Hepatocyte (in vitro differentiated cells): ENCODE data around the gene S100A6. TPM values are rescaled to one million over a fixed set of nuclear protein-coding genes. Genes with fewer than 3 reads are reported as not detected.
"Not testable (repeated sequence)": the region's sequence is repeated elsewhere in the genome, so short reads cannot be mapped to it uniquely, and the experiment has no call there.

Experiments used
- DNase-seq: peaks from one replicate; pipeline ENCODE4 v3.0.0-alpha.2; 2016; ENCODE audit warnings: low spot score
- H2AFZ ChIP-seq: fragments of 200-600 bp; sonication (generic); 2 replicates; pipeline ENCODE4 v1.6.0; 2016; ENCODE audit warnings: antibody characterized with exemption, mild to moderate bottlenecking
- H3K27ac ChIP-seq: fragments of 200-600 bp; sonication (generic); 2 replicates; pipeline ENCODE4 v1.5.1; 2016; ENCODE audit warnings: mild to moderate bottlenecking
- H3K27me3 ChIP-seq: fragments of 200-600 bp; sonication (generic); 2 replicates; pipeline ENCODE4 v1.6.1; 2016
- H3K36me3 ChIP-seq: fragments of 200-600 bp; sonication (generic); replicated peaks from 2 replicates; pipeline ENCODE4 v1.5.1; 2016; ENCODE audit warnings: low read depth; ENCODE audit not compliant: insufficient read depth
- H3K4me1 ChIP-seq: fragments of 200-600 bp; sonication (generic); 2 replicates; pipeline ENCODE4 v1.5.1; 2016; ENCODE audit warnings: mild to moderate bottlenecking, moderate library complexity; ENCODE audit not compliant: insufficient read depth
- H3K4me2 ChIP-seq: fragments of 200-600 bp; sonication (generic); 2 replicates; pipeline ENCODE4 v1.6.0; 2016
- H3K4me3 ChIP-seq: fragments of 200-600 bp; sonication (generic); 2 replicates; pipeline ENCODE4 v1.5.1; 2016; ENCODE audit warnings: mild to moderate bottlenecking
- H3K79me2 ChIP-seq: fragments of 200-600 bp; sonication (generic); 2 replicates; pipeline ENCODE4 v1.6.0; 2017; ENCODE audit warnings: mild to moderate bottlenecking
- H3K9me2 ChIP-seq: fragments of 200-600 bp; sonication (generic); replicated peaks from 2 replicates; pipeline ENCODE4 v1.6.0; 2017; ENCODE audit warnings: mild to moderate bottlenecking; ENCODE audit not compliant: insufficient read depth
- H3K9me3 ChIP-seq: fragments of 200-600 bp; sonication (generic); 2 replicates; pipeline ENCODE4 v1.5.1; 2016; ENCODE audit warnings: low read depth, mild to moderate bottlenecking
- H4K20me1 ChIP-seq: fragments of 200-600 bp; sonication (generic); 2 replicates; pipeline ENCODE4 v1.6.0; 2016; ENCODE audit warnings: mild to moderate bottlenecking; ENCODE audit not compliant: insufficient read depth, poor library complexity, severe bottlenecking
- EZH2 ChIP-seq: fragments of 200-600 bp; sonication (generic); IDR thresholded peaks from 2 replicates; pipeline ENCODE4 v1.6.1; 2016; ENCODE audit warnings: antibody characterized with exemption, mild to moderate bottlenecking, borderline replicate concordance
- EZH2phosphoT487 ChIP-seq: fragments of 200-600 bp; sonication (generic); IDR thresholded peaks from one replicate; pipeline ENCODE4 v1.6.1; 2018; ENCODE audit warnings: antibody characterized with exemption, mild to moderate bottlenecking, low read depth, moderate library complexity; ENCODE audit not compliant: unreplicated experiment, severe bottlenecking
- WGBS: methylation state at CpG from one replicate; pipeline ENCODE4 v1.1.6; 2016; ENCODE audit warnings: low lambda C conversion rate; ENCODE audit errors: missing lambda C conversion rate; 5-methylcytosine and 5-hydroxymethylcytosine counted together
- polyA plus RNA-seq: library from polyadenylated mRNA; unstranded; fragments of >200 nt; fragmentation: Nextera tagmentation; extraction: Ambion mirVana; gene quantifications from 2 replicates; pipeline ENCODE4 v1.2.1, GENCODE V29; 2016
- total RNA-seq: library from RNA; depleted of rRNA; stranded (reverse); fragments of >200 nt; gene quantifications from 2 replicates; pipeline ENCODE4 v1.2.3, GENCODE V29; 2014
- TF ChIP-seq, protein P1 (sequence below): fragments of 200-600 bp; sonication (generic); IDR thresholded peaks from 2 replicates; pipeline ENCODE4 v1.5.1; 2016; ENCODE audit warnings: antibody characterized with exemption, mild to moderate bottlenecking; ENCODE audit not compliant: poor library complexity

S100A6 gene
- total and polyA plus RNA-seq, 2 experiments from 2014 or later: 173 to 657 TPM

DNA sequence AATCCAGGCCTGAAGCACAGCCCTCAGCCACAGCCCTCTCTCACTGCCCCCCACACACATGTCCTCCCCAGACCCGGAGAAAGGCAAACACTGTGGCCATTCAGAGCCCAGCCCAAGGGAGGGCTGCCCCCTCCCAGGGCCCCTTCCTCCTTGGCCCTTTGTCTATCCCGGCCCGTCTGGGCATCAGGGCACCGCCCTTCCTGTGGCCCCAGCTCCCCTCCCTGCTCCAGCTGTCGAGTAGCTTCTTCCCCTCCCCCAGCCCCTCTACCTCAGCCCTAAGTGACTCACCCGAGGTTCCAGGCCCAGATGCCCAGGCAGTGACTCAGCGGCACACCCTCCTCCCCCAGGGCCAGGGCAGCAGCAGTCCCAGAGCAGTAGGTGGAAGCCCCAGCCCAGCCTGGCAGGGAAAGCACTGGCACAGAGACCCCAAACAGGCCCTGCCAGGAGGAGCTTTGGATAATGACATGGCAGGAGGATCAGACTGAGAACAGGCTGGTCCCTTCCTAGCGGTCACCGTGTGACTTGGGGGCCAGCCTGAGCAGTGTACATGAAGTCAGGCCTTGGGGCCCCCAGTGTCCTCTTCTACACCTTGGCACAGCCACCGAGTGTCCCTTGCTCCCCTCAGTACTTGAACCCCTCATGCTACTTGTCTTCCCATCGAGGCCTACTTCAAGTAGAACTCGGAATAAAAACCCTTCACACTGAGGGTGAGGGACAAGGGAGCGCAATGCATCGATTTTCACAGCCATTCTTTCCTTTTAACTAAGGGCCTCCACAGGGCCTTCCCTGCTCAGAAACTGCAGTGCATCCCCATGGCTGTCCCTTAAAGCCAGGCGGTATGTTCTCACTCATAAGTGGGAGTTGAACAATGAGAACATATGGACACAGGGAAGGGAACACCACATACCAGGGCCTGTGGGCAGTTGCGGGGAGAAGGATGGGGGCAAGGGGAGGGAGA, 30.9 kb upstream of the S100A6 start:
- H3K9me3 ChIP-seq: no peaks in the 10 kb centered on the region
- no peaks in the 10 kb centered on the region for H3K27me3 ChIP-seq
- peak overlapping the region; percentile 57 for H3K4me2 ChIP-seq
- H3K79me2 ChIP-seq: no peaks in the 10 kb centered on the region
- peak overlapping the region; percentile 100 for H3K27ac ChIP-seq
- H4K20me1 ChIP-seq: no peaks in the 10 kb centered on the region
- peak; percentile 97 for DNase-seq
- H3K4me3 ChIP-seq: no peak overlapping the region
- H3K36me3 ChIP-seq: no peaks in the 10 kb centered on the region
- H2AFZ ChIP-seq: peak overlapping the region; percentile 55
- 55% methylated on average over 15 of the region's 16 CpGs for WGBS
- H3K4me1 ChIP-seq: peaks cover 31% of the 10 kb centered on the region
- no peaks in the 10 kb centered on the region for H3K9me2 ChIP-seq
- TF ChIP-seq EZH2phosphoT487: no peak

DNA sequence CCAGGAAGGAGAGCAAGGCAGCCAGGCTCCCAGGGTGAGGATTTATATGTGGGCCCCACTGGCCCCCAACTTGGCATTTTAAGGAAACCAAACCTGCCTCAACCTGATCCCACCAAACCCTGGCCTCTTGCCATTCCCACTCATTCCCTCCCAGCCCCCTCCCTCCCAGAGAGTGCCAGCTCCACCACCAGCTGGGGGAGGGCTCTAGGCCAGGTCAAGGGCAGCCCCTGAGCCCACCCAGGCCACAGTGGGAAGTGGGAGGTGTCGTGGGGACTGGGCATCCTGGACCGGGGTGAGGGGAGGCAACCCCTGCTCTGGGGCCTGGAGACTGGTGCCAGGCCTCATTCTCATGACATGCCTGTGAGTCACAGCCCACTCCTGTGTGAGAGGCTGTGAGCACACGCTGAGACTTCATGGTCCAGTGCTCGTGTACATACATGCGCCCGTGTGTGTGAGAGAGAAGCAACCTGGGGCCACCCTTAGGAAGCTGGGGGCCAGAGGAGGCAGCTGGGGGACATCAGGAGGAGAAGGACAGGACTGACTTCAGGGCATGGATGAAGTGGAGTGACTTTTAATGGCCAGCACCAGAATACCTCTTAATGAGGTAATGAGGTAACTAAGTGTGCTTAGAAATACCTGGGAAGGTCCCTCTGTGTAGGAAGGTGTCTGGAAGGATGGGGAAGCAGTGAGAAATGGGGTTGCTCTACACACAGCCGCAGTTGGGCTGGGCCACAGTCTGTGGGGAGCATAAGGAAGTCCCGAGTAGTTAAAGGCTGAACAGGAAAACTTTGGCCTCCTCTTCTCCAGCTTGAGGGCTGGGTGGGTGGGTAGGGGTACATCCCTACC, 30.0 kb upstream of the S100A6 start, which contains the start of gene S100A2:
Gene S100A2 (minus strand): TSS at position 316 of the 846 bp plus-strand sequence. CDS start 1,967 bp downstream, outside the sequence.
- peak within 1 kb of the TSS; percentile 57 for H3K4me2 ChIP-seq

DNA sequence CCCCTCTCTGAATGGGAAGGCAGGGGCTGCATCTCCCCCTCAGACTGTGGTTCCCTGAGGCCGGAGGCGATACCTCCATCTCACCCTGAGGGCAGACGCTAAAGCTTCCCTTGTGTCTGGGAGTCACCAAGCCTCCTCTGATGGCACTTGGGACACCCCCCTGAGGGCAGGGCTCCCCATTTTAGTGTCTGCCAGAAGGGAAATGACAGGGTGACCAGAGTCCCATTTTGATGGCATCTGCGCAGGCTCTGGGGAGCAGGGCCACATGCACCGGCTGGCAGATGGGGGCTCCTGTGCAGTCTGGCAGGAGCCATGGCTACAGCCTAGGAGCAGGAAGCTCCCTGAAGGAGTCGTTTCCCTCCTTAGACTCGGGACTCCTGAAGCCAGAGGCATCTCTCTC, 28.2 kb upstream of the S100A6 start:
- no peaks in the 10 kb centered on the region for H4K20me1 ChIP-seq
- no peak for DNase-seq
- H3K4me3 ChIP-seq: no peak overlapping the region
- H3K9me3 ChIP-seq: no peaks in the 10 kb centered on the region
- H3K4me2 ChIP-seq: no peak overlapping the region
- 92% methylated on average over 7 of the region's 7 CpGs for WGBS
- TF ChIP-seq, protein P1, sequence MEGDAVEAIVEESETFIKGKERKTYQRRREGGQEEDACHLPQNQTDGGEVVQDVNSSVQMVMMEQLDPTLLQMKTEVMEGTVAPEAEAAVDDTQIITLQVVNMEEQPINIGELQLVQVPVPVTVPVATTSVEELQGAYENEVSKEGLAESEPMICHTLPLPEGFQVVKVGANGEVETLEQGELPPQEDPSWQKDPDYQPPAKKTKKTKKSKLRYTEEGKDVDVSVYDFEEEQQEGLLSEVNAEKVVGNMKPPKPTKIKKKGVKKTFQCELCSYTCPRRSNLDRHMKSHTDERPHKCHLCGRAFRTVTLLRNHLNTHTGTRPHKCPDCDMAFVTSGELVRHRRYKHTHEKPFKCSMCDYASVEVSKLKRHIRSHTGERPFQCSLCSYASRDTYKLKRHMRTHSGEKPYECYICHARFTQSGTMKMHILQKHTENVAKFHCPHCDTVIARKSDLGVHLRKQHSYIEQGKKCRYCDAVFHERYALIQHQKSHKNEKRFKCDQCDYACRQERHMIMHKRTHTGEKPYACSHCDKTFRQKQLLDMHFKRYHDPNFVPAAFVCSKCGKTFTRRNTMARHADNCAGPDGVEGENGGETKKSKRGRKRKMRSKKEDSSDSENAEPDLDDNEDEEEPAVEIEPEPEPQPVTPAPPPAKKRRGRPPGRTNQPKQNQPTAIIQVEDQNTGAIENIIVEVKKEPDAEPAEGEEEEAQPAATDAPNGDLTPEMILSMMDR: no peak
- TF ChIP-seq EZH2phosphoT487 (no peak), EZH2 (no peak)
- no peaks in the 10 kb centered on the region for H3K27me3 ChIP-seq
- peaks cover 31% of the 10 kb centered on the region for H3K4me1 ChIP-seq
- H3K79me2 ChIP-seq: no peaks in the 10 kb centered on the region
- no peak overlapping the region for H3K27ac ChIP-seq
- no peaks in the 10 kb centered on the region for H3K36me3 ChIP-seq
- H3K9me2 ChIP-seq: no peaks in the 10 kb centered on the region
- H2AFZ ChIP-seq: no peak overlapping the region

More for the DNA sequence above, 30.0 kb upstream of the S100A6 start, which contains the start of gene S100A2:
- H3K9me2 ChIP-seq: no peaks in the 10 kb centered on the region
- H3K27me3 ChIP-seq: no peaks in the 10 kb centered on the region
- peak; percentile 79 for DNase-seq
- 61% methylated on average over 8 of the region's 8 CpGs for WGBS
- H3K9me3 ChIP-seq: no peaks in the 10 kb centered on the region
- peak within 1 kb of the TSS; percentile 100 for H3K27ac ChIP-seq
- no peaks in the 10 kb centered on the region for H3K36me3 ChIP-seq
- no peaks in the 10 kb centered on the region for H3K79me2 ChIP-seq
- H3K4me1 ChIP-seq: peaks cover 31% of the 10 kb centered on the region
- peak within 1 kb of the TSS; percentile 55 for H2AFZ ChIP-seq
- TF ChIP-seq, protein P1: no peak
- no peak for TF ChIP-seq EZH2phosphoT487
- no peaks in the 10 kb centered on the region for H4K20me1 ChIP-seq
- no peak within 1 kb of the TSS for H3K4me3 ChIP-seq

DNA sequence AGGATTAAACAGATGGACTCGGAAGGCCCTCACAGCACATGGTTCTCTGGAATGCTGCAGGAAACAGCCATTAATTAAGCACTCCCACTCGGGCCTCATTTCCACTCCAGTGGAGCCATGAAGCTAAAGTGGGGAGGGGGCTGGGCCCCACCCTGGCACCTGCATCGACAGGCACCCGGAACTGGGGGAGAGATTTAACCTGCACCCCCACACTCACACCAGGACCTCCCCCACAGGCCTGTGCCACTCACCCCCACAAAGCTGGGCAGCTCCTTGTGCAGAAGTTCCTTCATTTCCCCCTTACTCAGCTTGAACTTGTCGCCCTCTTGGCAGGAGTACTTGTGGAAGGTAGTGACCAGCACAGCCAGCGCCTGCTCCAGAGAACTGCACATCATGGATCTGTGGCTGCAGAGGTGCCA, 27.7 kb upstream of the S100A6 start:
- no peaks in the 10 kb centered on the region for H3K9me3 ChIP-seq
- H4K20me1 ChIP-seq: no peaks in the 10 kb centered on the region
- H3K4me2 ChIP-seq: no peak overlapping the region
- no peak overlapping the region for H2AFZ ChIP-seq
- no peak overlapping the region for H3K27ac ChIP-seq
- no peaks in the 10 kb centered on the region for H3K9me2 ChIP-seq
- TF ChIP-seq, protein P1: no peak
- TF ChIP-seq EZH2 (no peak), EZH2phosphoT487 (no peak)
- H3K4me3 ChIP-seq: no peak overlapping the region
- H3K36me3 ChIP-seq: no peaks in the 10 kb centered on the region
- no peak for DNase-seq
- peaks cover 31% of the 10 kb centered on the region for H3K4me1 ChIP-seq
- 86% methylated on average over 6 of the region's 6 CpGs for WGBS
- no peaks in the 10 kb centered on the region for H3K79me2 ChIP-seq
- no peaks in the 10 kb centered on the region for H3K27me3 ChIP-seq

DNA sequence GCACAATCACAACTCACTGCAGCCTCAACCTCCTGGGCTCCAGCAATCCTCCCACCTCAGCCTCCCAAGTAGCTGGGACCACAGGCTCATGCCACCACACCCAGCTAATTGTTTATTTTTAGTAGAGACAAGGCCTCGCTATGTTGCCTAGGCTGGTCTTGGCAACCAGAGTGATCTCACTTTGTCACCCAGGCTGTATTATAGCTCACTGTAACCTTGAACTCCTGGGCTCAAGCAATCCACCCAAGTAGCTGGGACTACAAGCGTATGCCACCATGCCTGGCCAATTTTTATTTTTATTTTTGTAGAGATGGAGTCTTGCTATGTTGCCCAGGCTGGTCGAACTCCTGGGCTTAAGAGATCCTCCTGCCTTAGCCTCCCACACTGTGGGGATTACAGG, 26.2 kb upstream of the S100A6 start:
- H2AFZ ChIP-seq, H3K27ac ChIP-seq, H3K4me2 ChIP-seq, H4K20me1 ChIP-seq, H3K9me2 ChIP-seq, H3K9me3 ChIP-seq, H3K36me3 ChIP-seq, H3K27me3 ChIP-seq, H3K4me3 ChIP-seq, H3K79me2 ChIP-seq, DNase-seq: not testable (repeated sequence)
- WGBS: 95% methylated on average over 3 of the region's 3 CpGs
- H3K4me1 ChIP-seq: peaks cover 17% of the 10 kb centered on the region
